Calu3 (cell line): ENCODE measurements around the gene SHC1. TPM values are rescaled to one million over a fixed set of nuclear protein-coding genes. Genes with fewer than 3 reads are reported as not detected.
A peak's percentile ranks its signal among the peaks of the same experiment; 100 is the strongest.

Experiments used
- BruUV-seq: library from RNA; stranded (reverse); fragments of 400-500 nt; replicated peaks from 2 replicates; lab custom pipeline; 2021; lab: Mats Ljungman, UMichigan
- CTCF ChIA-PET: fragments of 300-600 bp; sonication (Branson Sonifier 250); formaldehyde crosslinking; loops from one replicate; lab custom pipeline; 2022; ENCODE audit warnings: antibody characterized with exemption; lab: Charles Lee
- DNase-seq: peaks from one replicate; pipeline ENCODE4 v3.0.0; 2022
- H3K27ac Mint-ChIP-seq: one replicate; pipeline ENCODE4 v1.8.0; 2022; ENCODE audit warnings: mixed read lengths; ENCODE audit not compliant: unreplicated experiment
- H3K27me3 Mint-ChIP-seq: one replicate; pipeline ENCODE4 v1.8.0; 2022; ENCODE audit warnings: mixed read lengths; ENCODE audit not compliant: unreplicated experiment
- H3K36me3 Mint-ChIP-seq: one replicate; pipeline ENCODE4 v1.8.0; 2022; ENCODE audit warnings: mild to moderate bottlenecking, moderate library complexity, mixed read lengths; ENCODE audit not compliant: insufficient read depth, unreplicated experiment
- H3K4me1 Mint-ChIP-seq: one replicate; pipeline ENCODE4 v1.8.0; 2022; ENCODE audit warnings: mild to moderate bottlenecking, low read depth, mixed read lengths; ENCODE audit not compliant: unreplicated experiment
- H3K4me3 Mint-ChIP-seq: one replicate; pipeline ENCODE4 v1.8.0; 2022; ENCODE audit warnings: mild to moderate bottlenecking, low read depth, moderate library complexity, mixed read lengths; ENCODE audit not compliant: unreplicated experiment
- H3K9me3 Mint-ChIP-seq: one replicate; pipeline ENCODE4 v1.8.0; 2022; ENCODE audit warnings: low read depth, mixed read lengths; ENCODE audit not compliant: unreplicated experiment
- intact Hi-C: fragments of 100-400 bp; cut with micrococcal nuclease; formaldehyde crosslinking; loops from one replicate; pipeline ENCODE4 v1.10.0; 2022; ENCODE audit not compliant: unreplicated experiment
- total RNA-seq: library from RNA; stranded (reverse); gene quantifications from 2 replicates; pipeline ENCODE4 v1.2.3, GENCODE V29; 2022
- TF ChIP-seq, protein P1 (sequence below): fragments of 200-600 bp; IDR thresholded peaks from one replicate; pipeline ENCODE4 v1.8.0; 2022; ENCODE audit warnings: antibody characterized with exemption; ENCODE audit not compliant: unreplicated experiment

SHC1 gene
- total RNA-seq, 1 experiment from 2014 or later = 77.5 TPM

DNA sequence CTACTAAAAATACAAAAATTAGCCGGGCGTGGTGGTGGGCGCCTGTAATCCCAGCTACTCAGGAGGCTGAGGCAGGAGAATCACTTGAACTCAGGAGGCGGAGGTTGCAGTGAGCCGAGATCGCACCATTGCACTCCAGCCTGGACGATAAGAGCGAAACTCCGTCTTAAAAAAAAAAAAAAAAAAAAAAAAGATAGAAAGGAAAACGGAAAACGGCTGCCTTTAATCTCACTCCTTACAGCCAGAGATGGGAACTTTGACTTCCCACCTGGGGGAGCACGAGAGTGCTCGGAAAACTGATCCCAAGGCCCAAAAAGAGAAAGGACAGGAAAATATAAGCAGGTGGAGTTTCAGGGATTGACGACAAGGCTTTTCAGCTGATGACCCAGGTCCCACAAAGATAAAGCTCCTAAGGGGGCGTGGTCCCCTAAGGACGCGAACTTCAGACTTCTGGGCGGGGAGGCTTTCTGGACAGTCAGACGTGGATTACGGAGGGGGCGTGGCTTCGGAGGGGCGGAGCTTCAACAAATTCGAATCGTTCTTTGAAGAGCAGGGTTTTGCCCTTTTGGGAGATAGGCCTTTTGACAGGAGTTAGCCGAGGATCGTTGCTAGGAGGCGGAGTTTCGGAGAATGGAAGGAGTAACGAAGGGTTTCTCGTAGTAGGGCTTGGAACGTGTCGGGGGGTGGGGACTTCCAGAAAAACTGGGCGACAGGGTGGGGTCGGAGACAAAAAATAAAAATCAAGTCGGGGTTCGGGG lies 3.0 kb upstream of the SHC1 start:
- Mint-ChIP-seq H3K27ac (no peak overlapping the region), H3K27me3 (no peaks in the 10 kb centered on the region), H3K4me3 (no peak overlapping the region), H3K36me3 (peaks cover 11% of the 10 kb centered on the region), H3K9me3 (no peaks in the 10 kb centered on the region), H3K4me1 (peaks cover 36% of the 10 kb centered on the region)
- CTCF ChIA-PET = interaction anchor here (0.6 to 1.1 kb wide), 17 partner anchors 10 to 194 kb away, joined by 3 to 14 read pairs (median 4); partner anchors contain the start of genes FLAD1, PBXIP1 and ZBTB7B
- TF ChIP-seq, protein P1, sequence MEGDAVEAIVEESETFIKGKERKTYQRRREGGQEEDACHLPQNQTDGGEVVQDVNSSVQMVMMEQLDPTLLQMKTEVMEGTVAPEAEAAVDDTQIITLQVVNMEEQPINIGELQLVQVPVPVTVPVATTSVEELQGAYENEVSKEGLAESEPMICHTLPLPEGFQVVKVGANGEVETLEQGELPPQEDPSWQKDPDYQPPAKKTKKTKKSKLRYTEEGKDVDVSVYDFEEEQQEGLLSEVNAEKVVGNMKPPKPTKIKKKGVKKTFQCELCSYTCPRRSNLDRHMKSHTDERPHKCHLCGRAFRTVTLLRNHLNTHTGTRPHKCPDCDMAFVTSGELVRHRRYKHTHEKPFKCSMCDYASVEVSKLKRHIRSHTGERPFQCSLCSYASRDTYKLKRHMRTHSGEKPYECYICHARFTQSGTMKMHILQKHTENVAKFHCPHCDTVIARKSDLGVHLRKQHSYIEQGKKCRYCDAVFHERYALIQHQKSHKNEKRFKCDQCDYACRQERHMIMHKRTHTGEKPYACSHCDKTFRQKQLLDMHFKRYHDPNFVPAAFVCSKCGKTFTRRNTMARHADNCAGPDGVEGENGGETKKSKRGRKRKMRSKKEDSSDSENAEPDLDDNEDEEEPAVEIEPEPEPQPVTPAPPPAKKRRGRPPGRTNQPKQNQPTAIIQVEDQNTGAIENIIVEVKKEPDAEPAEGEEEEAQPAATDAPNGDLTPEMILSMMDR = no peak
- no TSS peak for BruUV-seq
- DNase-seq = peak; percentile 99
- intact Hi-C loops = loop anchor here (1.0 to 5.0 kb wide), 2 partner anchors 28 to 89 kb away; partner anchors contain the start of gene EFNA4

DNA sequence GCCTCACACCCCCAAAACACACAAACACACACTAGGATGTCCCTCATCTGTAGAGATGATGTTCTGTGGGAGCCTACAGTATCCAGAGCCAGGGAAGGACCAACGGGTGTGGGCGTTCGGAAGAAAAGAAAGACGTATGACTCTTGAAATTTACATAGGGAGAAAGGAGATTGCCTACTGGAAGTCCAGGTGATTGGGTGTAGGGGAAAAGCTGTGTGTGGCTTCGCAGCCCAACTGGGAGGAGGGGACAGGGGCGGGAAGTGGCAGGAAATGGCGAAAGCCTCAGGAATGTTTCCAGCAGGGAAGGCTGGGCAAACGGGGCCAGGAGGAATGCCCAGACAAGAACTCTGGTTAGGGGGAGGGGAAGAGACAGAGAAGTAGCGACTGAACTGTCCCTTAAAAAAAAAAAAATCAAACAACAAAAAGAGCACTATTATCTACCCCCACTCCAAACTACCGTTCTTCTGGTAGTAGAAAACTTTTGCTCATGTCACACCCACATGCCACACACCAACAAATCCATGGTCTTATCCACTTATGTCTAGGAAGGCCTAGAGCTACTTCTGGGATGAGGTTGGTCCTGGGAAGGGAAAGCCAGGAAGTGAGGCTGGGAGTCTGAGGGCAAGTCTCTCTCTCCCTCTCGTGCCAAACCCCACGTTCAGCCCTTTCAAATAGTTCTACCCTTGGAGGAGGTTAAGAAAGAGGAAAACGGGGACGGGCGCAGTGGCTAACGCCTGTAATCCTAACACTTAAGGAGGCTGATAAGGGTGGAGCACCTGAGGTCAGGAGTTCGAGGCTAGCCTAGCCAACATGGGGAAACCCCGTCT lies 2.2 kb upstream of the SHC1 start:
- TSS peak; percentile 66 for BruUV-seq
- no peak overlapping the region for H3K4me3 Mint-ChIP-seq

GRCh38 chr1:154972213-154972516 lies 1.6 kb upstream of the SHC1 start:
- intact Hi-C loops = loop anchor here (5.0 kb wide), 1 partner anchor 90 kb away; the partner anchor contains the start of gene EFNA4
- no peak overlapping the region for H3K4me3 Mint-ChIP-seq
- no TSS peak for BruUV-seq
- no peaks in the 10 kb centered on the region for H3K27me3 Mint-ChIP-seq
- H3K9me3 Mint-ChIP-seq = no peaks in the 10 kb centered on the region
- no peak overlapping the region for H3K27ac Mint-ChIP-seq
- no peak for DNase-seq
- CTCF ChIA-PET = interaction anchor here (0.5 to 1.8 kb wide), 7 partner anchors 11 to 269 kb away, joined by 3 to 12 read pairs (median 5); partner anchors contain the start of gene PYGO2
- TF ChIP-seq, protein P1 = no peak
- H3K36me3 Mint-ChIP-seq = peaks cover 22% of the 10 kb centered on the region
- H3K4me1 Mint-ChIP-seq = peaks cover 36% of the 10 kb centered on the region

More for the DNA sequence above, 2.2 kb upstream of the SHC1 start:
- Mint-ChIP-seq H3K36me3 (peaks cover 16% of the 10 kb centered on the region), H3K4me1 (peaks cover 36% of the 10 kb centered on the region), H3K9me3 (no peaks in the 10 kb centered on the region), H3K27ac (no peak overlapping the region), H3K27me3 (no peaks in the 10 kb centered on the region)
- intact Hi-C loops = loop anchor here (5.0 kb wide), 1 partner anchor 90 kb away; the partner anchor contains the start of gene EFNA4
- DNase-seq = peak; percentile 85
- TF ChIP-seq, protein P1 = no peak
- CTCF ChIA-PET = interaction anchor here (0.5 to 1.8 kb wide), 11 partner anchors 11 to 89 kb away, joined by 3 to 12 read pairs (median 5); partner anchors contain the start of genes FLAD1 and PYGO2

- BruUV-seq = no TSS peak
Observed at GRCh38 chr1:154971341-154971998, 923 bp upstream of the SHC1 start.

More at GRCh38 chr1:154971341-154971998, 923 bp upstream of the SHC1 start:
- CTCF ChIA-PET = interaction anchor here (0.7 to 1.8 kb wide), 5 partner anchors 10 to 269 kb away, joined by 4 to 12 read pairs (median 7); partner anchors contain the start of gene PYGO2
- no peak for DNase-seq
- intact Hi-C loops = loop anchor here (5.0 kb wide), 1 partner anchor 91 kb away; the partner anchor contains the start of gene EFNA4
- TF ChIP-seq, protein P1 = no peak
- Mint-ChIP-seq H3K36me3 (peaks cover 24% of the 10 kb centered on the region), H3K4me1 (peaks cover 36% of the 10 kb centered on the region), H3K27me3 (no peaks in the 10 kb centered on the region), H3K27ac (peak overlapping the region; percentile 69), H3K4me3 (peak overlapping the region; percentile 53), H3K9me3 (no peaks in the 10 kb centered on the region)
